Keratinocyte (primary cell): ENCODE results near the gene BCAT1. TPM values are rescaled to one million over a fixed set of nuclear protein-coding genes. Genes with fewer than 3 reads are reported as not detected.

Experiments used
- DNase-seq: peaks from one replicate; pipeline ENCODE4 v3.0.0-alpha.2; 2011; ENCODE audit warnings: low read depth, missing footprints, low spot score
- FAIRE-seq: peaks from 2 replicates; lab custom pipeline; 2011; peaks lifted over from hg19 to GRCh38; lab: Jason Lieb, UNC
- H2AFZ ChIP-seq: 2 replicates; pipeline ENCODE4 v1.6.0; 2012; ENCODE audit warnings: low read length, control low read depth, inconsistent platforms; ENCODE audit not compliant: control insufficient read depth
- H3K27ac ChIP-seq: 2 replicates; pipeline ENCODE4 v1.5.1; 2011; ENCODE audit warnings: low read length; ENCODE audit not compliant: control insufficient read depth, insufficient read depth
- H3K27me3 ChIP-seq: 3 replicates; pipeline ENCODE4 v1.6.0; 2011; ENCODE audit warnings: low read length; ENCODE audit not compliant: control insufficient read depth, insufficient read depth; ENCODE audit errors: extremely low read depth
- H3K36me3 ChIP-seq, 2 experiments: 2 replicates in 1 of 2; 3 replicates in 1 of 2; pipeline ENCODE4 v1.5.1; 2011; ENCODE audit warnings: low read length in 2 of 2, mild to moderate bottlenecking in 1 of 2; ENCODE audit not compliant: control insufficient read depth in 2 of 2, insufficient read depth in 2 of 2; ENCODE audit errors: extremely low read depth in 1 of 2
- H3K4me1 ChIP-seq: 3 replicates; pipeline ENCODE4 v1.5.1; 2011; ENCODE audit warnings: low read length; ENCODE audit not compliant: control insufficient read depth, insufficient read depth; ENCODE audit errors: extremely low read depth
- H3K4me2 ChIP-seq: 3 replicates; pipeline ENCODE4 v1.6.0; 2011; ENCODE audit warnings: low read depth, low read length; ENCODE audit not compliant: control insufficient read depth, insufficient read depth; ENCODE audit errors: extremely low read depth
- H3K4me3 ChIP-seq, 3 experiments: fragments of 200-600 bp in 1 of 3; sonication (generic) in 1 of 3; 2 replicates in 2 of 3; 3 replicates in 1 of 3; pipeline ENCODE4 v1.5.1; 2011 to 2016; ENCODE audit warnings: low read length in 3 of 3, mild to moderate bottlenecking in 3 of 3, control low read depth in 2 of 3, inconsistent platforms in 1 of 3, low read depth in 1 of 3, mixed read lengths in 1 of 3, mixed run types in 1 of 3, moderate library complexity in 1 of 3; ENCODE audit not compliant: control insufficient read depth in 2 of 3, insufficient read depth in 2 of 3; ENCODE audit errors: extremely low read depth in 1 of 3
- H3K79me2 ChIP-seq: 2 replicates; pipeline ENCODE4 v1.6.0; 2012; ENCODE audit warnings: low read length; ENCODE audit not compliant: control insufficient read depth, insufficient read depth
- H3K9ac ChIP-seq: 3 replicates; pipeline ENCODE4 v1.6.0; 2011; ENCODE audit warnings: low read length; ENCODE audit not compliant: control insufficient read depth, insufficient read depth; ENCODE audit errors: extremely low read depth
- H3K9me1 ChIP-seq: 3 replicates; pipeline ENCODE4 v1.6.0; 2011; ENCODE audit warnings: low read length; ENCODE audit not compliant: control insufficient read depth, insufficient read depth; ENCODE audit errors: extremely low read depth
- H3K9me3 ChIP-seq: 2 replicates; pipeline ENCODE4 v1.5.1; 2012; ENCODE audit warnings: low read depth, low read length; ENCODE audit not compliant: control insufficient read depth
- H4K20me1 ChIP-seq: 3 replicates; pipeline ENCODE4 v1.6.0; 2011; ENCODE audit warnings: low read length; ENCODE audit not compliant: control insufficient read depth, insufficient read depth; ENCODE audit errors: extremely low read depth
- EZH2 ChIP-seq: IDR thresholded peaks from one replicate; pipeline ENCODE4 v1.6.1; 2012; ENCODE audit warnings: inconsistent platforms, mild to moderate bottlenecking, low read length, moderate library complexity
- dilution Hi-C: fragments of 300-500 bp; cut with MboI; formaldehyde crosslinking; loops from one replicate; pipeline ENCODE4 v1.7.0; 2020; ENCODE audit warnings: low sequenced_read_pairs; ENCODE audit not compliant: extremely low pct_ligation_motif_present
- polyA plus RNA-seq, 5 experiments: library from polyadenylated mRNA; depleted of rRNA in 3 of 5; stranded (reverse) in 3 of 5; stranded (forward) in 1 of 5; unstranded in 1 of 5; fragments of >200 nt; gene quantifications; 1 replicate in 1 of 5; 2 replicates in 3 of 5; 3 replicates in 1 of 5; pipeline versions ENCODE4 v1.2.1 to v1.2.3, GENCODE V29; 2011 to 2012; ENCODE audit warnings: missing spikeins in 2 of 5, low read depth in 1 of 5, low replicate concordance in 1 of 5
- TF ChIP-seq, protein P1 (sequence below), 3 experiments: IDR thresholded peaks in 1 of 3; conservative IDR thresholded peaks in 1 of 3; optimal IDR thresholded peaks in 1 of 3; 2 replicates in 2 of 3; 3 replicates in 1 of 3; pipeline versions ENCODE3 to v1.5.1; 2011; ENCODE audit warnings: low read length in 3 of 3, mild to moderate bottlenecking in 3 of 3, moderate library complexity in 2 of 3, control low read depth in 1 of 3, inconsistent platforms in 1 of 3; ENCODE audit not compliant: insufficient read depth in 2 of 3; ENCODE audit errors: extremely low read depth in 1 of 3

The BCAT1 gene
- polyA plus RNA-seq, 1 donor (not counting 4 experiments of a cell fraction or from before 2014, with no cell fraction given), result 6.5 TPM

DNA sequence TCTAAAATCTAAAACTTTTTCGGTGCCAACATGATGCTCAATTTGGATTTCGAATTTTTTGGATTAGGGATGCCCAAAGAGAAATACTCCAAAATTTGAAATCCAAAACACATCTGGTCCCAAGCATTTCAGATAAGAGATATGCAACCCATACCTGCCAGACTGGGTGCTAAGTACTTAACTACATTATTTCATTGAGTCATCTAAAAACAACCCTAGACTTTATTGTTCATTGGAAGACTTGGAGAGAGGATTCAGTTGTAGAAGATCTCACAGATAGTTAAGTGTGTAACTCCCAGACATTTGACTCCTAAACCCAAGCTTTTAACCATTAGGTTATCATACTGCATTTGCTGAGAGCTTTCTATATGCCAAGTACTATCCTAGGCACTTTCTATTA, 102.2 kb downstream of the BCAT1 start:
- Histone ChIP-seq H3K27me3 (no peaks in the 10 kb centered on the region), H3K4me3 (no peak overlapping the region), H4K20me1 (no peaks in the 10 kb centered on the region), H3K4me2 (no peak overlapping the region), H2AFZ (no peak overlapping the region), H3K4me1 (peaks cover 4% of the 10 kb centered on the region), H3K9ac (no peak overlapping the region), H3K9me1 (no peaks in the 10 kb centered on the region), H3K27ac (no peak overlapping the region), H3K36me3 (no peaks in the 10 kb centered on the region), H3K79me2 (no peaks in the 10 kb centered on the region), H3K9me3 (no peaks in the 10 kb centered on the region)
- TF ChIP-seq EZH2, result no peak
- TF ChIP-seq, protein P1, sequence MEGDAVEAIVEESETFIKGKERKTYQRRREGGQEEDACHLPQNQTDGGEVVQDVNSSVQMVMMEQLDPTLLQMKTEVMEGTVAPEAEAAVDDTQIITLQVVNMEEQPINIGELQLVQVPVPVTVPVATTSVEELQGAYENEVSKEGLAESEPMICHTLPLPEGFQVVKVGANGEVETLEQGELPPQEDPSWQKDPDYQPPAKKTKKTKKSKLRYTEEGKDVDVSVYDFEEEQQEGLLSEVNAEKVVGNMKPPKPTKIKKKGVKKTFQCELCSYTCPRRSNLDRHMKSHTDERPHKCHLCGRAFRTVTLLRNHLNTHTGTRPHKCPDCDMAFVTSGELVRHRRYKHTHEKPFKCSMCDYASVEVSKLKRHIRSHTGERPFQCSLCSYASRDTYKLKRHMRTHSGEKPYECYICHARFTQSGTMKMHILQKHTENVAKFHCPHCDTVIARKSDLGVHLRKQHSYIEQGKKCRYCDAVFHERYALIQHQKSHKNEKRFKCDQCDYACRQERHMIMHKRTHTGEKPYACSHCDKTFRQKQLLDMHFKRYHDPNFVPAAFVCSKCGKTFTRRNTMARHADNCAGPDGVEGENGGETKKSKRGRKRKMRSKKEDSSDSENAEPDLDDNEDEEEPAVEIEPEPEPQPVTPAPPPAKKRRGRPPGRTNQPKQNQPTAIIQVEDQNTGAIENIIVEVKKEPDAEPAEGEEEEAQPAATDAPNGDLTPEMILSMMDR (optimal IDR thresholded peaks at IDR 0.05 in 1 of 3, IDR thresholded peaks at IDR 0.05 in 1 of 3, conservative IDR thresholded peaks at IDR 0.05 in 1 of 3; ENCODE audit: extremely low read depth in 1 of 3, insufficient read depth in 2 of 3, low read length in 3 of 3), result no peak
- FAIRE-seq, result no peak
- dilution Hi-C loops, result no loop called here
- DNase-seq, result no peak

DNA sequence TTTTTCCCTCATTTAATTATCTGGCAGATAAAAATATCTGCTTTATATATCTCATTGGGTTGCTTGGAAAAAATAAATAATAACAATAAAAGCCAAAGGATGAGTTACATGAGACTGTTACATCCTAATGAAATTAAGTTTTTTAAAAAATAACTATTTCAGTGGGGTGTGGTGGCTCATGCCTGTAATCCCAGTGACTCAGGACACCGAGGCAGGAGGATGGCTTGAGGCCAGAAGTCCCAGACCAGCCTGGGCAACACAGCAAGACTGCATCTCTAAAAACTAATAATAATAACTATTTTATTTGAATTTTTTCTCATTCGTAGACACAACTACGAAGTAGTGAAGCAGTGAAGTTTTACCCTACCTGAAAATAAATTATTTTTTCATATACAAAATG, 103.3 kb downstream of the BCAT1 start:
- Histone ChIP-seq H3K27me3 (no peaks in the 10 kb centered on the region), H3K79me2 (no peaks in the 10 kb centered on the region), H3K9me3 (no peaks in the 10 kb centered on the region), H3K4me1 (peaks cover 4% of the 10 kb centered on the region), H3K4me2 (no peak overlapping the region), H2AFZ (no peak overlapping the region), H3K27ac (no peak overlapping the region), H3K9me1 (no peaks in the 10 kb centered on the region), H3K9ac (no peak overlapping the region), H4K20me1 (no peaks in the 10 kb centered on the region), H3K36me3 (no peaks in the 10 kb centered on the region), H3K4me3 (no peak overlapping the region)
- TF ChIP-seq, protein P1 (optimal IDR thresholded peaks at IDR 0.05 in 1 of 3, IDR thresholded peaks at IDR 0.05 in 1 of 3, conservative IDR thresholded peaks at IDR 0.05 in 1 of 3; ENCODE audit: extremely low read depth in 1 of 3, insufficient read depth in 2 of 3, low read length in 3 of 3), result no peak
- no peak for TF ChIP-seq EZH2
- dilution Hi-C loops, result no loop called here
- DNase-seq (no peak), FAIRE-seq (no peak)
